Liver (tissue), 9 donors: ENCODE data around the gene CDK9. TPM values are rescaled to one million over a fixed set of nuclear protein-coding genes. Genes with fewer than 3 reads are reported as not detected.
"Not testable (repeated sequence)": the region's sequence is repeated elsewhere in the genome, so short reads cannot be mapped to it uniquely, and the experiment has no call there.

Experiments used
- DNase-seq: peaks from one replicate; pipeline ENCODE4 v3.0.0-alpha.2; 2017; ENCODE audit warnings: low spot score
- H3K27ac ChIP-seq, 2 donors: one replicate each; pipeline ENCODE4 v1.7.0; 2013; ENCODE audit warnings: inconsistent platforms in 2 of 2, low read length in 2 of 2, control low read depth in 1 of 2, low read depth in 1 of 2, mild to moderate bottlenecking in 1 of 2
- H3K27me3 ChIP-seq, 4 donors: one replicate each; pipeline versions ENCODE4 v1.6.1 to v1.7.0; 2013; ENCODE audit warnings: low read length in 3 of 4, inconsistent platforms in 1 of 4, mild to moderate bottlenecking in 1 of 4, moderate library complexity in 1 of 4; ENCODE audit not compliant: control insufficient read depth in 4 of 4, insufficient read depth in 4 of 4
- H3K36me3 ChIP-seq, 4 donors: one replicate each; pipeline versions ENCODE4 v1.6.1 to v1.7.0; 2013; ENCODE audit warnings: low read length in 3 of 4, mild to moderate bottlenecking in 3 of 4, low read depth in 1 of 4, moderate library complexity in 1 of 4; ENCODE audit not compliant: control insufficient read depth in 4 of 4, insufficient read depth in 3 of 4
- H3K4me1 ChIP-seq, 4 donors: one replicate each; pipeline versions ENCODE4 v1.6.1 to v1.7.0; 2013; ENCODE audit warnings: low read length in 3 of 4, mild to moderate bottlenecking in 3 of 4, moderate library complexity in 1 of 4; ENCODE audit not compliant: control insufficient read depth in 4 of 4, insufficient read depth in 4 of 4
- H3K4me3 ChIP-seq, 3 donors: one replicate each; pipeline versions ENCODE4 v1.6.1 to v1.7.0; 2013; ENCODE audit warnings: low read length in 3 of 3, control low read depth in 1 of 3, low read depth in 1 of 3, mild to moderate bottlenecking in 1 of 3
- H3K9ac ChIP-seq, 2 donors: one replicate each; pipeline ENCODE4 v1.7.0; 2013; ENCODE audit warnings: low read length in 2 of 2, mild to moderate bottlenecking in 2 of 2, moderate library complexity in 2 of 2, control low read depth in 1 of 2, low read depth in 1 of 2
- H3K9me3 ChIP-seq, 4 donors: one replicate each; pipeline versions ENCODE4 v1.6.1 to v1.7.0; 2013; ENCODE audit warnings: low read length in 3 of 4; ENCODE audit not compliant: control insufficient read depth in 4 of 4
- ATF3 ChIP-seq: IDR thresholded peaks from 2 replicates; pipeline ENCODE4 v1.6.1; 2016; ENCODE audit warnings: antibody characterized with exemption
- CTCF ChIP-seq: fragments of 150-350 bp; IDR thresholded peaks from 2 replicates; pipeline ENCODE4 v1.5.1; 2017; ENCODE audit warnings: improper control_type of control experiment, low read depth, low read length; ENCODE audit not compliant: missing input control
- EGR1 ChIP-seq, 2 donors: IDR thresholded peaks; 2 replicates each; pipeline ENCODE4 v1.6.1; 2016 to 2018; ENCODE audit warnings: antibody characterized with exemption in 2 of 2, low read depth in 2 of 2
- FOXA1 ChIP-seq: IDR thresholded peaks from 2 replicates; pipeline ENCODE4 v1.6.1; 2016; ENCODE audit warnings: antibody characterized with exemption
- FOXA2 ChIP-seq: IDR thresholded peaks from 2 replicates; pipeline ENCODE4 v1.6.1; 2016; ENCODE audit warnings: antibody characterized with exemption
- GABPA ChIP-seq, 2 donors: IDR thresholded peaks in 1 of 2; conservative IDR thresholded peaks in 1 of 2; 2 replicates each; pipeline ENCODE4 v1.6.1; 2016; ENCODE audit warnings: antibody characterized with exemption in 2 of 2, mild to moderate bottlenecking in 1 of 2, moderate library complexity in 1 of 2
- HNF4G ChIP-seq: IDR thresholded peaks from 2 replicates; pipeline ENCODE4 v1.6.1; 2016; ENCODE audit warnings: antibody characterized with exemption
- JUND ChIP-seq, 2 donors: IDR thresholded peaks; 2 replicates each; pipeline ENCODE4 v1.6.1; 2016; ENCODE audit warnings: antibody characterized with exemption in 2 of 2
- RAD21 ChIP-seq, 2 donors: IDR thresholded peaks; 2 replicates each; pipeline ENCODE4 v1.6.1; 2016; ENCODE audit warnings: antibody characterized with exemption in 2 of 2, mild to moderate bottlenecking in 2 of 2
- REST ChIP-seq: IDR thresholded peaks from 2 replicates; pipeline ENCODE4 v1.6.1; 2016; ENCODE audit warnings: antibody characterized with exemption, mild to moderate bottlenecking
- SP1 ChIP-seq: IDR thresholded peaks from 2 replicates; pipeline ENCODE4 v1.6.1; 2018; ENCODE audit warnings: antibody characterized with exemption, mild to moderate bottlenecking
- TAF1 ChIP-seq: conservative IDR thresholded peaks from 2 replicates; pipeline ENCODE4 v1.6.1; 2016; ENCODE audit warnings: antibody characterized with exemption, mild to moderate bottlenecking
- ZBTB33 ChIP-seq: IDR thresholded peaks from 2 replicates; pipeline ENCODE4 v1.6.1; 2016; ENCODE audit warnings: antibody characterized with exemption
- WGBS: extraction: QIAGEN DNeasy Blood & Tissue Kit; methylation state at CpG from one replicate; pipeline ENCODE4 v1.1.7; 2013; 5-methylcytosine and 5-hydroxymethylcytosine counted together
- polyA plus RNA-seq, 2 donors: library from polyadenylated mRNA; stranded (reverse) in 1 of 2; unstranded in 1 of 2; fragments of 200-250 nt in 1 of 2; fragments of >200 nt in 1 of 2; fragmentation: Nextera tagmentation in 1 of 2; extraction: Ambion mirVana in 1 of 2; gene quantifications; one replicate each; pipeline versions ENCODE4 v1.2.1 to v1.2.3, GENCODE V29; 2013 to 2015
- total RNA-seq, 2 donors: library from RNA; depleted of rRNA; stranded (reverse); fragments of >200 nt; gene quantifications; one replicate each; pipeline ENCODE4 v1.2.3, GENCODE V29; 2014
- donor health status: healthy.
- donor health status: healthy.
- donor health status: healthy.
- donor health status: healthy.
- donor health status: healthy.

The CDK9 gene
- total and polyA plus RNA-seq, 4 donors = 31.8 to 41.4 (median 36.8) TPM

- Histone ChIP-seq H3K36me3 (no peaks in the 10 kb centered on the region), H3K27ac (peak overlapping the region; percentile 9 to 31), H3K9ac (no peak overlapping the region), H3K9me3 (no peaks in the 10 kb centered on the region), H3K27me3 (no peaks in the 10 kb centered on the region), H3K4me3 (no peak overlapping the region), H3K4me1 (peaks cover 0 to 10% (median 2%) of the 10 kb centered on the region in 4 donors)
- TF ChIP-seq ZBTB33 (no peak), RAD21 (IDR thresholded peaks at IDR 0.05) (no peak), EGR1 (IDR thresholded peaks at IDR 0.05; ENCODE audit: low read depth in 2 of 2) (no peak), TAF1 (no peak), HNF4G (no peak), GABPA (IDR thresholded peaks at IDR 0.05 in 1 of 2, conservative IDR thresholded peaks at IDR 0.05 in 1 of 2) (no peak), SP1 (no peak), FOXA2 (no peak), CTCF (no peak), JUND (IDR thresholded peaks at IDR 0.05) (no peak)
- no peak for DNase-seq
- 81% methylated on average over 20 of the region's 20 CpGs for WGBS
These were observed 5.5 kb upstream of the CDK9 start for GRCh38 chr9:127780126-127780885.

GRCh38 chr9:127780909-127781308 lies 4.9 kb upstream of the CDK9 start:
- H3K9me3 ChIP-seq, H3K27me3 ChIP-seq, H3K4me3 ChIP-seq, H3K36me3 ChIP-seq, H3K27ac ChIP-seq, H3K9ac ChIP-seq, DNase-seq: not testable (repeated sequence)
- H3K4me1 ChIP-seq = peaks cover 0 to 10% (median 2%) of the 10 kb centered on the region in 4 donors
- WGBS = 82% methylated on average over 9 of the region's 9 CpGs

GRCh38 chr9:127781806-127782205 lies 4.0 kb upstream of the CDK9 start:
- Histone ChIP-seq H3K4me1 (peaks cover 0 to 16% (median 5%) of the 10 kb centered on the region in 4 donors), H3K27me3 (no peaks in the 10 kb centered on the region), H3K4me3 (no peak overlapping the region), H3K9me3 (no peaks in the 10 kb centered on the region), H3K9ac (no peak overlapping the region), H3K27ac (no peak overlapping the region), H3K36me3 (no peaks in the 10 kb centered on the region)
- 94% methylated on average over 4 of the region's 4 CpGs for WGBS
- no peak for DNase-seq
- no peak for TF ChIP-seq REST
- TF ChIP-seq CTCF = no peak
- TF ChIP-seq GABPA (IDR thresholded peaks at IDR 0.05 in 1 of 2, conservative IDR thresholded peaks at IDR 0.05 in 1 of 2) = no peak
- TF ChIP-seq EGR1 (IDR thresholded peaks at IDR 0.05; ENCODE audit: low read depth in 2 of 2) = no peak
- TF ChIP-seq ZBTB33 = no peak
- no peak for TF ChIP-seq ATF3
- no peak for TF ChIP-seq FOXA1
- no peak for TF ChIP-seq RAD21 (IDR thresholded peaks at IDR 0.05)
- no peak for TF ChIP-seq FOXA2
- no peak for TF ChIP-seq JUND (IDR thresholded peaks at IDR 0.05)
